Mucosa of rectum (tissue), 2 donors: ENCODE results near the gene GMEB2.
A peak's percentile ranks its signal among the peaks of the same experiment; 100 is the strongest.

Experiments used
- H3K27ac ChIP-seq, 2 donors: one replicate each; pipeline ENCODE4 v1.7.0; 2013; ENCODE audit warnings: inconsistent platforms in 2 of 2, low read depth in 2 of 2, low read length in 2 of 2
- H3K27me3 ChIP-seq, 2 donors: one replicate each; pipeline ENCODE4 v1.7.0; 2013; ENCODE audit warnings: low read length in 2 of 2; ENCODE audit not compliant: control insufficient read depth in 2 of 2, insufficient read depth in 2 of 2
- H3K36me3 ChIP-seq, 2 donors: one replicate each; pipeline ENCODE4 v1.7.0; 2013; ENCODE audit warnings: low read length in 2 of 2; ENCODE audit not compliant: control insufficient read depth in 2 of 2, insufficient read depth in 2 of 2
- H3K4me1 ChIP-seq, 2 donors: one replicate each; pipeline ENCODE4 v1.7.0; 2013; ENCODE audit warnings: low read length in 2 of 2, mild to moderate bottlenecking in 1 of 2; ENCODE audit not compliant: control insufficient read depth in 2 of 2, insufficient read depth in 2 of 2
- H3K4me3 ChIP-seq, 2 donors: one replicate each; pipeline ENCODE4 v1.7.0; 2013; ENCODE audit warnings: low read length in 2 of 2
- H3K9ac ChIP-seq, 2 donors: one replicate each; pipeline ENCODE4 v1.7.0; 2013; ENCODE audit warnings: low read length in 2 of 2, low read depth in 1 of 2, mild to moderate bottlenecking in 1 of 2
- H3K9me3 ChIP-seq, 2 donors: one replicate each; pipeline ENCODE4 v1.7.0; 2013; ENCODE audit warnings: low read length in 2 of 2; ENCODE audit not compliant: control insufficient read depth in 2 of 2
- donor health status: healthy.
- donor health status: Normal muscosa, but diverticular disease.

The GMEB2 gene

DNA sequence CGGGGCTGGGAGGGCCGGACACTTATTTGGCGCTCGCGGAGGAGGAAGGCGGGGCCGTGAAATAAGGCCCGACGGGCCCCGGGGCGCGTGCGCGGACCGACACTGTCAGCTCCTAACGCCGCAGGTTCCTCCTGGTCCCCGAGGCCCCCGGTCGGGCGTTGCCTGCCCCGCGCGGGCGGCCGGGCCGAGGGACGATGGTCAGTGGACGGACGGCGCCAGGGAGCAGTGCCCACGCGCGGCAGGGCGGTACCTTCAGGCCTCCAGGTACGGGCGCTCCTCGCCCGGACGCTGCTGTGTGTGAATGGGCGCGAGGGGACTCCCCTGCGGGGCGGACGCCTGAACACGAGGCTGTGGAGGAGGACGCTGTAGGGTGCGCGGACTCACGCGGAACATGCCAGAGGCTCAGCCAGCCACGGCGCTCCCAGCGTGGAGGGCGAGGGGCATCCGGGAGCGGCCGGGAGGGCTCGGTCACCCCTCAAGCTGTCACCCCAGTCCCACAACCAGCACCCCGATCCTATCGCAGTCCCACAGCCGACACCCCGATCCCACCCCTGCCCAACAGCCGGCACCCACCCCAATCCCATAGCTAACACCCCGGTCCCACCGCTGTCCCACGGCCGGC lies 339 bp upstream of the GMEB2 start:
- peaks cover 8 to 12% of the 10 kb centered on the region in 2 donors for H3K4me1 ChIP-seq
- H3K9ac ChIP-seq = peak overlapping the region; percentile 94 to 95
- peak overlapping the region; percentile 86 to 87 for H3K4me3 ChIP-seq
- peak overlapping the region; percentile 97 for H3K27ac ChIP-seq
- no peaks in the 10 kb centered on the region for H3K9me3 ChIP-seq
- H3K27me3 ChIP-seq = no peaks in the 10 kb centered on the region
- no peaks in the 10 kb centered on the region for H3K36me3 ChIP-seq

DNA sequence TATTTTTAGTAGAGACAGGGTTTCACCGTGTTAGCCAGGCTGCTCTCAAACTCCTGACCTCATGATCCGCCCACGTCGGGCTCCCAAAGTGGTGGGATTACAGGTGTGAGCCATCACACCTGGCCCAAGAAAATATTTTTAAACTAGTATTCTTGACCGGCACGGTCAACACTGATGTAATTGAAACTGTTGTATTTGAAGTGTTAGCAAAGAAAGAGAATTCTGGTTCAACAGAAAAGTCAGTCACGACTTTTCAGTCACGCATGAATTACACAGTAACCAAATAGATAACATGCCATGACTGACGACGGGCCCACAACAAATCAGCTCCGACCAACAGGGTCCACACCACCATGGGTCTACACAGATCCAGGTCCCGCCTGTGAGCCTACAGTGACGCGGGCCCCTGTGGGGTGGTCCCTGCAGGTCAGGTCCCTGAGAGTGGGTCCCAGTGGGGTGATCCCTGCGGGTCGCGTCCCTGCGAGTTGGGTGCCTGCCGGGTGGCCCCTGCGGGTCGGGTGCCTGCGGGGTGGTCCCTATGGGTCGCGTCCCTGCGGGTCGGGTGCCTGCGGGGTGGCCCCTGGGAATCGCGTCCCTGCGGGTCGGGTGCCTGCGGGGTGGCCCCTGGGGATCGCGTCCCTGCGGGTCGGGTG lies 1.0 kb downstream of the GMEB2 start:
- Histone ChIP-seq H3K9me3 (no peaks in the 10 kb centered on the region), H3K27ac (peak overlapping the region; percentile 97), H3K36me3 (no peaks in the 10 kb centered on the region), H3K27me3 (no peaks in the 10 kb centered on the region), H3K4me1 (peaks cover 8 to 12% of the 10 kb centered on the region in 2 donors), H3K4me3 (peak overlapping the region; percentile 71 to 90), H3K9ac (peak overlapping the region; percentile 81 to 96)

DNA sequence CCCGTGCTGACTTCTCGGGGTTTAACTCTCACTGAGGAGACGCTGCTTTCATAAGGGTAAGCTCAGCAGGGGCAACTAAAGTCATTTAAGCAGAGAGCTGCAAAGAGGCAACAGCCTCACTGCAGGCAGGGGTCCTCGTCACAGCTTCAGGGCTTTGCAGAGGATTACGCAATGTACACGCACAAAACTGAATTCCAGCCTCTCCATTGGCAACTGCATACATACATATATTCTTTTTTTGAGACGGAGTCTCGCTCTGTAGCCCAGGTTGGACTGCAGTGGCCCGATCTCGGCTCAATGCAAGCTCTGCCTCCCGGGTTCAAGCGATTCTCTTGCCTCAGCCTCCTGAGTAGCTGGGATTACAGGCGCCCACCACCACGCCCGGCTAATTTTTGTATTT lies 2.4 kb downstream of the GMEB2 start:
- Histone ChIP-seq H3K9me3 (no peaks in the 10 kb centered on the region), H3K27ac (no peak overlapping the region), H3K27me3 (no peaks in the 10 kb centered on the region), H3K36me3 (peaks cover 1 to 2% of the 10 kb centered on the region in 2 donors), H3K9ac (no peak overlapping the region), H3K4me3 (no peak overlapping the region), H3K4me1 (peaks cover 8 to 12% of the 10 kb centered on the region in 2 donors)

DNA sequence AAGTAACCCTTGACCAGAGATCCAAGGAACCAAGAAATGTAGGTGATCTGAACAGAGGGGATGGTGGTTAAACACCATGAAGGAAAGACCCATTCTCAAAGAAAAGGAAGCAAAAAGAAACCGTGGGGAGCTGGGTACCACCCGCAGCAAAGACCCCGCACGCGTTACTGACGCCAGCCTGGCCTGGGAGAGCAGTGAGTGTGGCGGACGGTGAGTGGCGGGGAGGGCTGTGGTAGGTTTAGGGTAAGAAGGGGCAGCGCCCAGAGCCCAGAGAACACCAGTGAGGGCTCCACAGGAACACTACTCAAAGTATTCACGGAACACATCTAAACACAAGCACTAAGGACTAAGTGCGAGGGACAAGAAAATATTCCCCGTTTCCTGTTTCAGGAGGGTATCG lies 4.2 kb downstream of the GMEB2 start:
- no peak overlapping the region for H3K27ac ChIP-seq
- H3K4me3 ChIP-seq = no peak overlapping the region
- H3K36me3 ChIP-seq = peaks cover 18% of the 10 kb centered on the region in 2 donors
- H3K9me3 ChIP-seq = no peaks in the 10 kb centered on the region
- peaks cover 0 to 6% of the 10 kb centered on the region in 2 donors for H3K4me1 ChIP-seq
- no peaks in the 10 kb centered on the region for H3K27me3 ChIP-seq
- H3K9ac ChIP-seq = no peak overlapping the region

DNA sequence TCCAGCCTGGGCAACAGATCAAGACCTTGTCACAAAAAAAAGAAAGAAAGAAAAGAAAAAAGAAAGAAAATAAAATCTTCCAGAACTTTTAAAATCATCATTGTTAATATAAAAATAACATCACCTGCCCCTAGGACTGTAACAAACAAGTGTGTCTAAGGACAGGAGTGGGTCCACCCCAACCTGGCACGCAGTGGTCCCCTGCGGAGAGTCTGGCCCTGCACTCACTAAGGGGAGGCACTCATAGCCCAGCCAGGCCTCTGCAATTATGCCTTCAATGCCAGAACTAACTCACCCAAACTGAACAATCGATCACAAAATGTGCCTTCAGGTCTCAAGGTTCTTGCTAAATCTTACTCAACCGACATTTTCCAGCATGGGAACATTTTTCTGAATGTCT lies 4.8 kb downstream of the GMEB2 start:
- no peaks in the 10 kb centered on the region for H3K9me3 ChIP-seq
- peaks cover 19 to 21% of the 10 kb centered on the region in 2 donors for H3K36me3 ChIP-seq
- H3K9ac ChIP-seq = no peak overlapping the region
- H3K27ac ChIP-seq = no peak overlapping the region
- H3K4me1 ChIP-seq = peaks cover 0 to 6% of the 10 kb centered on the region in 2 donors
- no peak overlapping the region for H3K4me3 ChIP-seq
- H3K27me3 ChIP-seq = no peaks in the 10 kb centered on the region

DNA sequence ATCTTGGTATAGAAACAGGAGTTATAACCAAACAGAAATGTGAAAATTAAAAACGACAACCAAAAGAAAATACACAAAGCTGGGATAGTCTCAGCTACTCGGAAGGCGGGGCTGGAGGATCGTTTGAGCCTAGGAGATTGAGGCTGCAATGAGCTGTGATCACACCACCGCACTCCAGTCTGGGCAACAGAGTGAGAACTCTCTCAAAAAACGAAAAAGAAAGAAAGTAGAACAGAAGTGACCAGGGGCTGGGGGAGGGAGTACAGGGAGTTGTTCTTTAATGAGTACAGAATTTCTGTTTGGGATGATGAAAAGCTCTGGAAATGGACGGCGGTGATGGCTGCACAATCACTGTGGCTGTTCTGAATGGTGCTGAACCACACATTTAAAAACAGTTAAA lies 5.9 kb downstream of the GMEB2 start:
- H3K9ac ChIP-seq = no peak overlapping the region
- no peaks in the 10 kb centered on the region for H3K9me3 ChIP-seq
- no peak overlapping the region for H3K4me3 ChIP-seq
- peaks cover 23 to 27% of the 10 kb centered on the region in 2 donors for H3K36me3 ChIP-seq
- peaks cover 0 to 5% of the 10 kb centered on the region in 2 donors for H3K4me1 ChIP-seq
- no peak overlapping the region for H3K27ac ChIP-seq
- no peaks in the 10 kb centered on the region for H3K27me3 ChIP-seq

DNA sequence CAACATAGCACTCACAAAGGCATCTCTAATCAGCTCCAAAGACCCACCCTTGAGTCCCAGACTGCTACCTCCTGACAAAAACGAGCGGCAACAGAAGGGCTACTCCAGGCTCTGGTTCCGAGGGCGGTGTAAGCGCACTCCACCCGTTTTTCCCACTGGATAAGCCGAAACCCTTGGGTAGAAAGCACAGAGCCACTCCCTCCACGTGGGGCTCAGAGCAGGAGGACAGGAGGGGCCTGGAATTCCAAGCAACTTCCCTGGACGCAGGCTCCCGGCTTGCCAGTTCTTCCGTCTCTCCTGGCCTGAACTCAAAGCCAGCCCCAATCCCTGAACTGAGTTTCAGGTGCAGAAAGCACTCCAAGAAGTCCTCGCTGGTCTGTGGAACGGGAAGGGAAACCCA lies 7.4 kb downstream of the GMEB2 start:
- no peaks in the 10 kb centered on the region for H3K4me1 ChIP-seq
- H3K36me3 ChIP-seq = peaks cover 23 to 27% of the 10 kb centered on the region in 2 donors
- no peak overlapping the region for H3K27ac ChIP-seq
- no peak overlapping the region for H3K9ac ChIP-seq
- H3K27me3 ChIP-seq = no peaks in the 10 kb centered on the region
- no peak overlapping the region for H3K4me3 ChIP-seq
- H3K9me3 ChIP-seq = no peaks in the 10 kb centered on the region

DNA sequence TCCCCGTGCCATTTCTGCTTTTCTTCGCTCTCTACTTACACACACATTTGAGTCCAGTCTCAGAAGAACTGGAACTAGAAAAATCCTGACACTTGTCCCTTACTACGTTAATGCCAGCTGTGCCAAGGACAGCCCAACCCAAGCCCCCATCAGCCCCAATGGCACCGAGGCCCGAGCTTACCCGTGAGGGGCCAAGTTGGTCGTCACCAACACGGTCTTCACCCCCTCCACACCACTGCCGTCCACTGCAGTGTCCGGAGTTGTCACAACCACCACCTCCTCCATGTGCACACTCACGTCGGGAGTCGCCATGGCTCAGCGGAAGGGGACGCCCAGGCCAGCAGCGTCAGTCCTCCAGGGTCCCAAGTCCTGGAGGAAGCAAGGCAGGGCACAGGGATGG lies 7.8 kb downstream of the GMEB2 start:
- H3K27me3 ChIP-seq = no peaks in the 10 kb centered on the region
- H3K27ac ChIP-seq = no peak overlapping the region
- H3K36me3 ChIP-seq = peaks cover 23 to 27% of the 10 kb centered on the region in 2 donors
- no peaks in the 10 kb centered on the region for H3K9me3 ChIP-seq
- no peak overlapping the region for H3K4me3 ChIP-seq
- no peak overlapping the region for H3K9ac ChIP-seq
- H3K4me1 ChIP-seq = no peaks in the 10 kb centered on the region

DNA sequence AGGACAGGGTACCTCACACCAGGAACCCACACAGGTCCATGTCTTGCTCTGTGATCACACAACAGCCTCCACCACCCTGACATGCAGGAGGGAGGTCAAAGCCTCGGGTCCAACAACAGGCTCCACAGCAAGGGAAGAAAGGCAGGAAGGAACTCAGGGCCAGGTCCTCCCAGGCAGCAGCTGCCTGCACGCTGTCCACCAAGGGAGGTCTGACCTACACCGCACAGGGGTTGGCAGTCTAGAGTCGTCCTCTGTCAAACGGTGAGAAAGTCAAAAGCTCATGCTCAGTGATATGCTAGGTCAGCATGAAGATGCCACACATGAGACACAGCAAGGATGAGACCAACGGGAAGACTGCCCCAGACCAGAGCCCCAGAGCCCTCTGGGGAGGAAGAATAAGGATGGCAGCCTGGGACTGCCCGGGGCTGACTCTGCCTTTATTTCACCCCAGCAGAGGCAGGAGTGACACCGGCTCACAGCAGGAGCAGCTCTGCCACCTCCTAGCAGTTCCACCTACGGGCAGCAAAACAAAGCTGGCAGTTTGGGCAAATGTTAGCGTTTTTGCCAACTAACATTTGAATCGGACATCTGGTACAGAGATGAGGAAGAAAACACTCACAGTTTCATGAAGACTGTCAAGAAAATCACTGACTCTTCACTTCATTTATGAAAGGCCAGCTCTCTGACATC lies 8.5 kb downstream of the GMEB2 start:
- no peaks in the 10 kb centered on the region for H3K9me3 ChIP-seq
- H3K4me1 ChIP-seq = no peaks in the 10 kb centered on the region
- H3K9ac ChIP-seq = no peak overlapping the region
- H3K27me3 ChIP-seq = no peaks in the 10 kb centered on the region
- peaks cover 23 to 27% of the 10 kb centered on the region in 2 donors for H3K36me3 ChIP-seq
- H3K27ac ChIP-seq = no peak overlapping the region
- H3K4me3 ChIP-seq = no peak overlapping the region

DNA sequence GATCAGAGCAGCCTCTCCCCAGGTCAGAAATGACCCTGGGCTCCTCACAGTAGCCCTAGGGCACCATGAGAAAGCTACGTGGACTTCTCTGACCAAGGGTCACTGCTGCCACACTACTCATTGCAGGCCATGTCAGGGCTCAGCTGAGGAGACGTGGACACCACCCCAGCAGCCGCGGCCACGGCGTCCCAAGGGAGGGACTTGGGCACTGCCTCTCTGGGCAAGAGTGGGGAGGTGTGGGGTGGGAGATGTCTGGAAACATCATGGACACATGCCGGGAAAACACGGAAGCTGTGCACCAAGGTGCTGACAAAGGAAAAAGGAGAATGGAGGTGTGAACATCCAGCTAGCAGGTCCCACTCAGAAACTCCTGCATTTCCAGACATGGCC lies 9.0 kb downstream of the GMEB2 start:
- no peaks in the 10 kb centered on the region for H3K27me3 ChIP-seq
- H3K27ac ChIP-seq = no peak overlapping the region
- H3K36me3 ChIP-seq = peaks cover 23 to 27% of the 10 kb centered on the region in 2 donors
- no peaks in the 10 kb centered on the region for H3K9me3 ChIP-seq
- no peaks in the 10 kb centered on the region for H3K4me1 ChIP-seq
- no peak overlapping the region for H3K9ac ChIP-seq
- H3K4me3 ChIP-seq = no peak overlapping the region
